Peyer's patch (tissue), 4 donors: ENCODE measurements around the gene DLGAP1. TPM values are rescaled to one million over a fixed set of nuclear protein-coding genes. Genes with fewer than 3 reads are reported as not detected.

ENCODE experiments used
- DNase-seq, 3 donors: peaks; one replicate each; pipeline ENCODE4 v3.0.0-alpha.2; 2017 to 2019
- H3K27ac ChIP-seq, 4 donors: fragments of 200-600 bp; sonication (generic); one replicate each; pipeline ENCODE4 v1.5.1; 2016 to 2019
- H3K27me3 ChIP-seq, 2 donors: fragments of 200-600 bp; sonication (generic); one replicate each; pipeline ENCODE4 v1.5.1; 2019
- H3K36me3 ChIP-seq, 3 donors: fragments of 200-600 bp; sonication (generic); one replicate each; pipeline ENCODE4 v1.5.1; 2016 to 2019
- H3K4me1 ChIP-seq, 4 donors: fragments of 200-600 bp; sonication (generic); one replicate each; pipeline ENCODE4 v1.5.1; 2016 to 2019
- H3K4me3 ChIP-seq, 4 donors: fragments of 200-600 bp; sonication (generic); 1 replicate in 3 of 4; 2 replicates in 1 of 4; pipeline ENCODE4 v1.5.1; 2016 to 2019; ENCODE audit warnings: mild to moderate bottlenecking in 1 of 4
- H3K9me3 ChIP-seq, 4 donors: fragments of 200-600 bp; sonication (generic); one replicate each; pipeline ENCODE4 v1.5.1; 2016 to 2019; ENCODE audit warnings: mild to moderate bottlenecking in 1 of 4
- CTCF ChIP-seq, 6 experiments: fragments of 450-650 bp in 4 of 6; fragments of 200-600 bp in 2 of 6; sonication (generic) in 1 of 6; IDR thresholded peaks; one replicate each; pipeline ENCODE4 v1.5.1; 2017 to 2019; ENCODE audit warnings: antibody characterized with exemption in 6 of 6, mild to moderate bottlenecking in 3 of 6, moderate library complexity in 1 of 6
- POLR2A ChIP-seq, 2 donors: fragments of 450-650 bp; IDR thresholded peaks; one replicate each; pipeline ENCODE4 v1.5.1; 2017; ENCODE audit warnings: antibody characterized with exemption in 2 of 2, mild to moderate bottlenecking in 2 of 2, moderate library complexity in 2 of 2
- total RNA-seq, 4 donors: library from RNA; depleted of rRNA; stranded (reverse); fragments of >200 nt; gene quantifications; one replicate each; pipeline ENCODE4 v1.1.0, GENCODE V29; 2016

DLGAP1 gene
- total RNA-seq, 4 donors from 2014 or later = 0.53 to 4.1 (median 2.1) TPM

DNA sequence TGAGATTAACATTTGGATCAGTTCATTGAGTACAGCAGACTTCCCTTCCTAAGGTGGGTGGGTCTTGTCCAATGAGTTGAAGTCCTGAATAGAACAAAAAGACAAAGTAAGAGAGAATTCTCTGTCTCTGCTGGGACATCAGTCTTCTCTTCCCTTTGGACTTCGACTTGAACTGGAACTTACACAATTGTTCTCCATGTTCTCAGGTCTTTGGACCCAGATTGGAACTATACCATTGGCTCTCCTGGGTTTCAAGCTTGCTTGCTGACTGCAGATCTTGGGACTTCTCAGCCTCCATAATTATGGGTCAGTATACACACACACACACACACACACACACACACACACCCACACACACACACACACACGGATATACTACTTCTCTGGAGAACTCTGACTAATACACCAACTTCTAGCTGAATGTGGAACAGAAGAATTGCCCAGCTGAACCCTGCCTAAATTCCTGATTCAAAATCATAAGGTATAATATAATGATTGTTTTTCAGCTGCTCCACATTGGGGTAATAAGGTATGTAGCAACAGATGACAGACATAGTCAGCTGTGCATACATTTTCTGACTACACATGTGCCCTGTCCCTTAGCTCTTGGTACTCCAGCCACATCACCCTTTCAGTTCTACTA lies 791.1 kb downstream of the DLGAP1 start:
- H3K27me3 ChIP-seq = no peaks in the 10 kb centered on the region
- H3K36me3 ChIP-seq = no peaks in the 10 kb centered on the region
- DNase-seq = no peak
- no peaks in the 10 kb centered on the region for H3K9me3 ChIP-seq
- peak overlapping the region in 2 of 4 donors; percentile 6 to 27 for H3K27ac ChIP-seq
- TF ChIP-seq CTCF (IDR thresholded peaks at IDR 0.05) = no peak
- H3K4me3 ChIP-seq = no peak overlapping the region
- H3K4me1 ChIP-seq = peaks cover 0 to 21% (median 0%) of the 10 kb centered on the region in 4 donors

GRCh38 chr18:3661989-3662388 lies 793.1 kb downstream of the DLGAP1 start:
- DNase-seq = no peak
- Histone ChIP-seq H3K9me3 (no peaks in the 10 kb centered on the region), H3K27me3 (no peaks in the 10 kb centered on the region), H3K4me3 (no peak overlapping the region), H3K36me3 (no peaks in the 10 kb centered on the region), H3K27ac (peak overlapping the region in 1 of 4 donors; percentile 9), H3K4me1 (peaks cover 0 to 21% (median 0%) of the 10 kb centered on the region in 4 donors)
- TF ChIP-seq POLR2A (IDR thresholded peaks at IDR 0.05) (no peak), CTCF (IDR thresholded peaks at IDR 0.05) (no peak)

- no peak overlapping the region for H3K4me3 ChIP-seq
- H3K36me3 ChIP-seq = no peaks in the 10 kb centered on the region
- DNase-seq = no peak
- TF ChIP-seq CTCF (IDR thresholded peaks at IDR 0.05) = no peak
- TF ChIP-seq POLR2A (IDR thresholded peaks at IDR 0.05) = no peak
- H3K9me3 ChIP-seq = no peaks in the 10 kb centered on the region
- no peaks in the 10 kb centered on the region for H3K27me3 ChIP-seq
- peaks cover 0 to 18% (median 0%) of the 10 kb centered on the region in 4 donors for H3K4me1 ChIP-seq
- H3K27ac ChIP-seq = peak overlapping the region in 2 of 4 donors; percentile 9 to 27
Measured at GRCh38 chr18:3660739-3661515, 794.2 kb downstream of the DLGAP1 start.

DNA sequence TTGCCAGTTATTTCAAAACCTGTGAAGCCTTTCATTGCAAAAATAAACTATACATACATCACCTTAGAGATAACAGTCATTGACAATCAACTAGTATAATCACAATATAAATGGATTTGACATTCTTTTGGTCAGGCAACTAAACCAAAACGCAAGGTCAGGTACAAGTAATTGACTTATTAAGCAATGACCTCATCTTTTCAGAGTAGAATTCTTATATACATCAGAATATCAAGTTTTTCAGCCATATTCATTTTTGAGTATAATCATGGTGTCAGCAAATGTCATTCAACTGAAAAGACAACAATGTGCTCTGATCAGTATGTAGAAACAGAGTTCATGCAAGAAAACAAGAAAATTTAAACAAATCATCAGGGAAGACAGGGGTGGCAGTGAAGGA lies 796.6 kb downstream of the DLGAP1 start:
- H3K4me3 ChIP-seq = no peak overlapping the region
- no peaks in the 10 kb centered on the region for H3K27me3 ChIP-seq
- H3K4me1 ChIP-seq = peaks cover 0 to 4% (median 0%) of the 10 kb centered on the region in 4 donors
- no peak for TF ChIP-seq CTCF (IDR thresholded peaks at IDR 0.05)
- TF ChIP-seq POLR2A (IDR thresholded peaks at IDR 0.05) = no peak
- H3K27ac ChIP-seq = no peak overlapping the region
- no peak for DNase-seq
- no peaks in the 10 kb centered on the region for H3K9me3 ChIP-seq
- no peaks in the 10 kb centered on the region for H3K36me3 ChIP-seq

GRCh38 chr18:3655254-3656050 lies 799.7 kb downstream of the DLGAP1 start:
- H3K9me3 ChIP-seq = no peaks in the 10 kb centered on the region
- no peak for DNase-seq
- H3K36me3 ChIP-seq = no peaks in the 10 kb centered on the region
- TF ChIP-seq POLR2A (IDR thresholded peaks at IDR 0.05) = no peak
- no peak for TF ChIP-seq CTCF (IDR thresholded peaks at IDR 0.05)
- H3K27ac ChIP-seq = no peak overlapping the region
- H3K4me1 ChIP-seq = peaks cover 0 to 13% (median 1%) of the 10 kb centered on the region in 4 donors
- H3K27me3 ChIP-seq = no peaks in the 10 kb centered on the region
- no peak overlapping the region for H3K4me3 ChIP-seq
